Non-pigmented ciliary epithelial cell (primary cell): ENCODE results near the gene ADSS1.

ENCODE experiments used
- DNase-seq: peaks from one replicate; pipeline ENCODE4 v3.0.0-alpha.2; 2010; ENCODE audit warnings: low read depth

The ADSS1 gene

GRCh38 chr14:104769324-104770071 lies 45.5 kb downstream of the ADSS1 start:
- no peak for DNase-seq

- DNase-seq, result no peak
Observed at GRCh38 chr14:104770072-104770579, 46.1 kb downstream of the ADSS1 start.

- no peak for DNase-seq
Observed at GRCh38 chr14:104770851-104771272, 46.8 kb downstream of the ADSS1 start.

- DNase-seq, result no peak
Observed at GRCh38 chr14:104771374-104771773, 47.3 kb downstream of the ADSS1 start.

GRCh38 chr14:104771918-104772706 lies 48.1 kb downstream of the ADSS1 start:
- no peak for DNase-seq

- no peak for DNase-seq
Observed at GRCh38 chr14:104772707-104773504, 48.9 kb downstream of the ADSS1 start.

GRCh38 chr14:104773505-104774452 lies 49.8 kb downstream of the ADSS1 start:
- DNase-seq, result no peak

GRCh38 chr14:104774453-104775072 lies 50.5 kb downstream of the ADSS1 start:
- DNase-seq, result no peak

GRCh38 chr14:104775073-104775489 lies 51.1 kb downstream of the ADSS1 start:
- DNase-seq, result no peak

GRCh38 chr14:104776481-104776880 lies 52.5 kb downstream of the ADSS1 start:
- no peak for DNase-seq

GRCh38 chr14:104776961-104777807 lies 53.2 kb downstream of the ADSS1 start:
- DNase-seq, result no peak

GRCh38 chr14:104777808-104778249 lies 53.8 kb downstream of the ADSS1 start:
- DNase-seq, result no peak

GRCh38 chr14:104778694-104779331 lies 54.8 kb downstream of the ADSS1 start:
- DNase-seq, result no peak

GRCh38 chr14:104779776-104780512 lies 55.9 kb downstream of the ADSS1 start:
- no peak for DNase-seq

GRCh38 chr14:104780513-104781030 lies 56.5 kb downstream of the ADSS1 start:
- DNase-seq, result no peak

- DNase-seq, result no peak
Observed at GRCh38 chr14:104781271-104782077, 57.4 kb downstream of the ADSS1 start.

GRCh38 chr14:104782086-104782807 lies 58.2 kb downstream of the ADSS1 start:
- DNase-seq, result no peak
